Common myeloid progenitor, CD34-positive (primary cell): ENCODE data around the gene PLAAT4.
"Not testable (repeated sequence)": the region's sequence is repeated elsewhere in the genome, so short reads cannot be mapped to it uniquely, and the experiment has no call there.

Source experiments
- CTCF ChIA-PET: fragments of 350-600 bp; sonication (Branson Sonifier 250); formaldehyde crosslinking; loops from one replicate; lab custom pipeline; 2021; ENCODE audit warnings: antibody characterized with exemption; lab: Charles Lee
- POLR2A ChIA-PET: fragments of 350-600 bp; sonication (Branson Sonifier 250); formaldehyde crosslinking; loops from one replicate; lab custom pipeline; 2021; ENCODE audit warnings: antibody characterized with exemption; lab: Charles Lee
- DNase-seq, 3 donors: peaks; one replicate each; pipeline versions ENCODE4 v3.0.0 to v3.0.0-alpha.2; 2013
- H3K27ac ChIP-seq, 2 experiments: 1 replicate in 1 of 2; 2 replicates in 1 of 2; pipeline ENCODE4 v1.7.0; 2013; ENCODE audit warnings: inconsistent platforms in 2 of 2, low read length in 2 of 2, mild to moderate bottlenecking in 2 of 2, low read depth in 1 of 2, moderate library complexity in 1 of 2; ENCODE audit not compliant: severe bottlenecking in 2 of 2, insufficient read depth in 1 of 2, poor library complexity in 1 of 2
- H3K27me3 ChIP-seq, 5 experiments: replicated peaks in 2 of 5; 1 replicate in 3 of 5; 2 replicates in 2 of 5; pipeline versions ENCODE4 v1.6.1 to v1.7.0; 2013; ENCODE audit warnings: low read length in 4 of 5, mild to moderate bottlenecking in 2 of 5, moderate library complexity in 2 of 5, inconsistent platforms in 1 of 5; ENCODE audit not compliant: insufficient read depth in 5 of 5, control insufficient read depth in 4 of 5
- H3K36me3 ChIP-seq, 4 experiments: 1 replicate in 2 of 4; 2 replicates in 2 of 4; pipeline versions ENCODE4 v1.6.1 to v1.7.0; 2013; ENCODE audit warnings: low read length in 3 of 4, control low read depth in 1 of 4, mild to moderate bottlenecking in 1 of 4; ENCODE audit not compliant: control insufficient read depth in 4 of 4, insufficient read depth in 4 of 4
- H3K4me1 ChIP-seq, 4 experiments: 1 replicate in 3 of 4; 2 replicates in 1 of 4; pipeline versions ENCODE4 v1.6.1 to v1.7.1; 2013; ENCODE audit warnings: low read length in 3 of 4, mild to moderate bottlenecking in 3 of 4, control low read depth in 1 of 4, inconsistent platforms in 1 of 4, moderate library complexity in 1 of 4; ENCODE audit not compliant: control insufficient read depth in 4 of 4, insufficient read depth in 4 of 4; ENCODE audit errors: control extremely low read depth in 1 of 4
- H3K4me3 ChIP-seq, 7 experiments: 1 replicate in 4 of 7; 2 replicates in 3 of 7; pipeline versions ENCODE4 v1.5.1 to v1.7.0; 2013; ENCODE audit warnings: mild to moderate bottlenecking in 7 of 7, low read length in 6 of 7, moderate library complexity in 6 of 7, inconsistent platforms in 2 of 7, low read depth in 2 of 7, control low read depth in 1 of 7; ENCODE audit not compliant: insufficient read depth in 4 of 7, control insufficient read depth in 1 of 7; ENCODE audit errors: extremely low read depth in 1 of 7
- H3K9me3 ChIP-seq, 5 experiments: 1 replicate in 4 of 5; 2 replicates in 1 of 5; pipeline versions ENCODE4 v1.6.1 to v1.7.1; 2013; ENCODE audit warnings: low read length in 4 of 5, mild to moderate bottlenecking in 2 of 5, inconsistent platforms in 1 of 5, low read depth in 1 of 5, moderate library complexity in 1 of 5; ENCODE audit not compliant: control insufficient read depth in 4 of 5, insufficient read depth in 2 of 5; ENCODE audit errors: control extremely low read depth in 1 of 5
- WGBS: methylation state at CpG from one replicate; pipeline ENCODE4 v1.1.5; 2013; ENCODE audit not compliant: insufficient coverage; 5-methylcytosine and 5-hydroxymethylcytosine counted together

PLAAT4 gene

GRCh38 chr11:63534895-63535461, 1.6 kb upstream of the PLAAT4 start:
- peak in 1 of 3 donors; percentile 24 for DNase-seq
- no peaks in the 10 kb centered on the region for H3K9me3 ChIP-seq
- ChIA-PET POLR2A (no interaction called here), CTCF (interaction anchor here (0.6 to 3.5 kb wide), 4 partner anchors 14 to 202 kb away, joined by 3 to 10 read pairs (median 3); no protein-coding TSS in a partner anchor)
- no peak overlapping the region for H3K27ac ChIP-seq
- WGBS = 93% methylated on average over 2 of the region's 5 CpGs
- peaks cover 0 to 3% (median 0%) of the 10 kb centered on the region in 4 experiments for H3K36me3 ChIP-seq
- H3K27me3 ChIP-seq = no peaks in the 10 kb centered on the region
- peaks cover 6 to 54% (median 35%) of the 10 kb centered on the region in 4 experiments for H3K4me1 ChIP-seq
- H3K4me3 ChIP-seq = no peak overlapping the region

- H3K36me3 ChIP-seq = peaks cover 0 to 4% (median 0%) of the 10 kb centered on the region in 4 experiments
- H3K9me3 ChIP-seq = no peaks in the 10 kb centered on the region
- peak in 2 of 3 donors; percentile 39 to 44 for DNase-seq
- no peaks in the 10 kb centered on the region for H3K27me3 ChIP-seq
- peak overlapping the region in 1 of 7 experiments; percentile 73 for H3K4me3 ChIP-seq
- ChIA-PET CTCF (interaction anchor here (0.6 to 3.5 kb wide), 6 partner anchors 15 to 201 kb away, joined by 3 to 15 read pairs (median 4); no protein-coding TSS in a partner anchor), POLR2A (interaction anchor here (1.0 to 1.3 kb wide), 2 partner anchors 15 to 30 kb away, joined by 3 read pairs; partner anchors contain the start of gene LGALS12)
- peaks cover 6 to 52% (median 35%) of the 10 kb centered on the region in 4 experiments for H3K4me1 ChIP-seq
- H3K27ac ChIP-seq = no peak overlapping the region
- 78% methylated on average over 1 of the region's 1 CpG for WGBS
These were observed 874 bp upstream of the PLAAT4 start for GRCh38 chr11:63535734-63536133.

GRCh38 chr11:63537293-63538101, 889 bp downstream of the PLAAT4 start:
- H3K4me1 ChIP-seq = peaks cover 2 to 39% (median 27%) of the 10 kb centered on the region in 4 experiments
- H3K27ac ChIP-seq = peak overlapping the region; percentile 12 to 73
- 31% methylated on average over 6 of the region's 8 CpGs for WGBS
- H3K27me3 ChIP-seq = no peaks in the 10 kb centered on the region
- peak overlapping the region; percentile 40 to 81 (median 73) for H3K4me3 ChIP-seq
- POLR2A ChIA-PET = interaction anchor here (1.1 kb wide), 1 partner anchor 30 kb away, joined by 4 read pairs; no protein-coding TSS in a partner anchor
- CTCF ChIA-PET = interaction anchor here (1.1 to 3.5 kb wide), 12 partner anchors 9 to 98 kb away, joined by 3 to 15 read pairs (median 5); partner anchors contain the start of genes LGALS12 and PLAAT5
- no peaks in the 10 kb centered on the region for H3K9me3 ChIP-seq
- peaks cover 0 to 4% (median 0%) of the 10 kb centered on the region in 4 experiments for H3K36me3 ChIP-seq
- peak in 1 of 3 donors; percentile 25 for DNase-seq

- H3K36me3 ChIP-seq = peaks cover 0 to 38% (median 10%) of the 10 kb centered on the region in 4 experiments
- H3K27me3 ChIP-seq, H3K4me3 ChIP-seq, CTCF ChIA-PET, DNase-seq, H3K27ac ChIP-seq, H3K9me3 ChIP-seq: not testable (repeated sequence)
- H3K4me1 ChIP-seq = peaks cover 0 to 12% (median 8%) of the 10 kb centered on the region in 4 experiments
- whole genome bisulfite sequencing = 60% methylated on average over 1 of the region's 2 CpGs
- POLR2A ChIA-PET = interaction anchor here (0.6 kb wide), 1 partner anchor 96 kb away, joined by 3 read pairs; no protein-coding TSS in a partner anchor
These were observed 5.9 kb downstream of the PLAAT4 start for GRCh38 chr11:63542506-63542905.

- CTCF ChIA-PET = interaction anchor here (1.6 to 2.0 kb wide), 2 partner anchors 9 to 23 kb away, joined by 5 read pairs; no protein-coding TSS in a partner anchor
- Histone ChIP-seq H3K27me3 (no peaks in the 10 kb centered on the region), H3K4me3 (no peak overlapping the region), H3K27ac (no peak overlapping the region), H3K9me3 (no peaks in the 10 kb centered on the region), H3K36me3 (peaks cover 0 to 39% (median 11%) of the 10 kb centered on the region in 4 experiments), H3K4me1 (no peaks in the 10 kb centered on the region)
- WGBS = 100% methylated on average over 2 of the region's 2 CpGs
- DNase-seq = no peak
- POLR2A ChIA-PET = no interaction called here
These were observed 7.1 kb downstream of the PLAAT4 start for GRCh38 chr11:63543711-63544110.

- peaks cover 0 to 6% (median 3%) of the 10 kb centered on the region in 4 experiments for H3K4me1 ChIP-seq
- H3K4me3 ChIP-seq = no peak overlapping the region
- DNase-seq = no peak
- ChIA-PET CTCF (interaction anchor here (0.9 kb wide), 1 partner anchor 9 kb away, joined by 4 read pairs; no protein-coding TSS in a partner anchor), POLR2A (no interaction called here)
- 80% methylated on average over 1 of the region's 1 CpG for WGBS
- H3K36me3 ChIP-seq = peaks cover 0 to 35% (median 11%) of the 10 kb centered on the region in 4 experiments
- no peak overlapping the region for H3K27ac ChIP-seq
- no peaks in the 10 kb centered on the region for H3K27me3 ChIP-seq
- H3K9me3 ChIP-seq = no peaks in the 10 kb centered on the region
These were observed 10.5 kb downstream of the PLAAT4 start for GRCh38 chr11:63547061-63547460.
